GM19023 (cell line): Measurements from ENCODE around the gene MS4A13.
"Not testable (repeated sequence)": the region's sequence is repeated elsewhere in the genome, so short reads cannot be mapped to it uniquely, and the experiment has no call there.

Experiments used
- ATAC-seq: cut with Tn5 transposase; IDR thresholded peaks from one replicate; pipeline ENCODE4 v1.9.1; 2021; ENCODE audit warnings: mild to moderate bottlenecking, moderate library complexity; ENCODE audit not compliant: unreplicated experiment

Gene MS4A13

DNA sequence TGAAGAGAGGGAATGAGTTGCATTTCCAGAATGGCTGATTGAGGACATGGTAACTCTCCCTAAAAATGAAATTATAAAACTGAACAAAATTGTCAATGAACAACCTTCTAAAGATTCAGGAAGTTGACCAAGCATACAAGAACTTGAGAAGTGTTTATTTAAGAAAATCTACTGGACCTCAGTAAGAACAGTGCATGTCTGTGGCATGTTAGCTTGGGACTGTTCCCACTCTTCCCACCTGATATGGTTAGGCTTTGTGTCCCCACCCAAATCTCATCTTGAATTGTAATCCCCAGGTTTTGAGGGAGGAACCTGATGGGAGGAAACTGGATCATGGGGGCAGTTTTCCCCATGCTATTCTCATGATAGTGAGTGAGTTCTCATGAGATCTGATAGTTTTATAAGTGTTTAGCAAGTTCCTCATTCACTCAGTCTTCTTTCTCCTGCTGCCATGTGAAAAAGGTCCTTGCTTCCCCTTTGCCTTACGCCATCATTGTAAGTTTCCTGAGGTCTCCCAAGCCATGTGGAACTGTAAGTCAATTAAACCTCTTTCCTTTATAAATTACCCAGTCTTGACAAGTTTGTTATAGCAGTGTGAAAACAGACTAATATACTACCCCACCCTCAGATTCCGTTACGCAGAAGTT is 15.4 kb downstream of the MS4A13 start:
- no peak for ATAC-seq

GRCh38 chr11:60532383-60532782 is 17.2 kb downstream of the MS4A13 start:
- not testable (repeated sequence) for ATAC-seq

DNA sequence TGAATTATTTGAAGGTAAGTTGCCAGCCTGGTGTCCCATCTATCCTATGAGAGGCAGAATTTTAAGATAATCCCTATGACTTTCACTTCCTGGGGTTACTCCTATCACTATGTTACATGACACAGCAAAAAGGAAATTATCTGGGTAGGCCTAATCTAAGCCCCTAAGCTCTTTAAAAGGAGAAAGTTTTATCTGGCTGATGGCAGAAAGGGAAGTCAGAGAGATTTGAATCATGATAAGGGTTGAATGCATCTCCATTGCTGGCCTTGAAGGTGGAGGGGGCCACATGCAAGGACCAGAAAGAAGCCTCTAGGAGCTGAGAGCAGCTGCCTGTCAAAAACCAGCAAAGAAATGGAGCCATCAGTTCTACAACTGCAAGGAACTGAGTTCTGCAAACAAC is 23.4 kb downstream of the MS4A13 start:
- not testable (repeated sequence) for ATAC-seq

- ATAC-seq, result no peak
Measured at GRCh38 chr11:60544077-60544476, 28.9 kb downstream of the MS4A13 start.

DNA sequence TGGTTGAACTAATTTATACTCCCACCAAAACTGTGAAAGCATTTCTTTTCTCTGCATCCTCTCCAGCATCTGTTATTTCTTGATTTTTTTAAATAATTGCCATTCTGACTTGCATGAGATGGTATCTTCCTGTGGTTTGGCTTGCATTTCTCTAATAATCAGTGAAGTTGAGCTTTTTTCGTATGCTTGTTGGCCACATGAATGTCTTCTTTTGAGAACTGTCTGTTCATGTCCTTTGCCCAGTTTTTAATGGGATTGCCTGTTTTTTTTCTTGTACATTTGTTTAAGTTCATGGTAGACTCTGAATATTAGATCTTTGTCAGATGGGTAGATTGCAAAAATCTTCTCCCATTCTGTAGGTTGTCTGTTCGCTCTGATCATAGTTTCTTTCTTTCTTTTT is 46.1 kb downstream of the MS4A13 start:
- ATAC-seq, result no peak

- ATAC-seq, result peak; percentile 71
Measured at GRCh38 chr11:60563553-60564235, 48.5 kb downstream of the MS4A13 start.

GRCh38 chr11:60566776-60567175 is 51.6 kb downstream of the MS4A13 start:
- no peak for ATAC-seq

- ATAC-seq, result no peak
Measured at GRCh38 chr11:60570970-60571369, 55.8 kb downstream of the MS4A13 start.

DNA sequence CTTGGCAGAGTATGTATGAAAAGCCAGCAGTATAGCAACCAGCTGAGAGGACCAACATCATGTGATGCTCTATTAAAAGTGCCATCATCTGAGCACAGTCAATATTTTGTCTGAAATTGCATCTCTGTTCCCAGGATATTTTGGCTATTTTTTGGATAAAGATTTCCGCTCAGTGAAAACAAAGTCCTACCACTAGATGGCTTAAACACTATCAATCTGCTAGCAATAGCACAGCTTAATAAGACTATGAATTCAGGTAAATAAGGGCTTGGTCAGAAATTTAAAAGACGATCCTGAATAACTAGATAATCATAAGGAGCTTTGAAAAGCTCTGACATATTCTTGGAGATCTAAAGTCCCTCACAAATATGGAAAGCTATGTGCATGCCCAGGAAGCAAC is 74.4 kb downstream of the MS4A13 start:
- ATAC-seq, result no peak
